ENCODE data around the gene CALD1.

CALD1 gene

DNA sequence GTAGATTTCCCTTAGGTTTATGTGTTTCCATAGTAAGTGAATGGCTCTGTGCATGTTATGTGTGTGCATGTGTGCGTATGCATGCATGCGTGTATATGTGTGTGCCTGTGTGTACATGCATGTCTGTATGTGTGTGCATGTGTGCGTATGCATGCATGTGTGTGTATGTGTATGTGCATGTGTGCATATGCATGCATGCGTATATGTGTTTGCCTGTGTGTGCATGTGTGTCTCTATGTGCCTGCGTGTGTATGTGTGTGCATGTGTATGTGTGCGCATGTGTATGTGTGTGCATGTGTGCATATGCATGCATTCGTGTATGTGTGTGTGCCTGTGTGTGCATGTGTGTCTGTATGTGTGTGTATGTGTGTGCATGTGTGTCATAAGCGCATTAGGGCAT lies 108.1 kb downstream of the CALD1 start:
- Histone ChIP-seq H3K27ac (ENCODE audit: insufficient read depth, low read depth, low read length, poor library complexity, severe bottlenecking) (no peak overlapping the region), H3K36me3 (ENCODE audit: control insufficient read depth, insufficient read depth, low read length) (no peaks in the 10 kb centered on the region), H3K27me3 (ENCODE audit: control insufficient read depth, insufficient read depth, low read length, poor library complexity, severe bottlenecking) (no peaks in the 10 kb centered on the region), H3K4me3 (ENCODE audit: insufficient read depth, low read depth, low read length) (no peak overlapping the region), H3K9me3 (ENCODE audit: control insufficient read depth, low read length) (no peaks in the 10 kb centered on the region), H3K4me1 (ENCODE audit: control insufficient read depth, insufficient read depth, low read length) (peaks cover 3% of the 10 kb centered on the region)
- 94 to 95% methylated on average over 7 to 8 of the region's 8 CpGs for WGBS, 2 experiments

GRCh38 chr7:134888141-134888740 lies 108.8 kb downstream of the CALD1 start:
- Histone ChIP-seq H3K27ac (ENCODE audit: insufficient read depth, low read depth, low read length, poor library complexity, severe bottlenecking) (no peak overlapping the region), H3K9me3 (ENCODE audit: control insufficient read depth, low read length) (no peaks in the 10 kb centered on the region), H3K36me3 (ENCODE audit: control insufficient read depth, insufficient read depth, low read length) (no peaks in the 10 kb centered on the region), H3K4me1 (ENCODE audit: control insufficient read depth, insufficient read depth, low read length) (peaks cover 9% of the 10 kb centered on the region), H3K4me3 (ENCODE audit: insufficient read depth, low read depth, low read length) (no peak overlapping the region), H3K27me3 (ENCODE audit: control insufficient read depth, insufficient read depth, low read length, poor library complexity, severe bottlenecking) (no peaks in the 10 kb centered on the region)
- WGBS, 2 experiments: 89 to 93% methylated on average over 3 of the region's 3 CpGs

- Histone ChIP-seq H3K9me3 (ENCODE audit: control insufficient read depth, low read length) (no peaks in the 10 kb centered on the region), H3K4me1 (ENCODE audit: control insufficient read depth, insufficient read depth, low read length) (peaks cover 12% of the 10 kb centered on the region), H3K27ac (ENCODE audit: insufficient read depth, low read depth, low read length, poor library complexity, severe bottlenecking) (no peak overlapping the region), H3K4me3 (ENCODE audit: insufficient read depth, low read depth, low read length) (peak overlapping the region; percentile 56), H3K36me3 (ENCODE audit: control insufficient read depth, insufficient read depth, low read length) (no peaks in the 10 kb centered on the region), H3K27me3 (ENCODE audit: control insufficient read depth, insufficient read depth, low read length, poor library complexity, severe bottlenecking) (no peaks in the 10 kb centered on the region)
- 87 to 88% methylated on average over 10 of the region's 10 CpGs for WGBS, 2 experiments
These were observed 111.1 kb downstream of the CALD1 start for GRCh38 chr7:134890246-134891240.

- Histone ChIP-seq H3K4me1 (ENCODE audit: control insufficient read depth, insufficient read depth, low read length) (peaks cover 12% of the 10 kb centered on the region), H3K9me3 (ENCODE audit: control insufficient read depth, low read length) (peaks cover 2% of the 10 kb centered on the region), H3K4me3 (ENCODE audit: insufficient read depth, low read depth, low read length) (peak overlapping the region; percentile 56), H3K27ac (ENCODE audit: insufficient read depth, low read depth, low read length, poor library complexity, severe bottlenecking) (peak overlapping the region; percentile 81), H3K27me3 (ENCODE audit: control insufficient read depth, insufficient read depth, low read length, poor library complexity, severe bottlenecking) (no peaks in the 10 kb centered on the region), H3K36me3 (ENCODE audit: control insufficient read depth, insufficient read depth, low read length) (peaks cover under 1% of the 10 kb centered on the region)
- WGBS, 2 experiments: 2 to 6% methylated on average over 21 to 22 of the region's 22 CpGs
These were observed 111.8 kb downstream of the CALD1 start for GRCh38 chr7:134891262-134891695.

DNA sequence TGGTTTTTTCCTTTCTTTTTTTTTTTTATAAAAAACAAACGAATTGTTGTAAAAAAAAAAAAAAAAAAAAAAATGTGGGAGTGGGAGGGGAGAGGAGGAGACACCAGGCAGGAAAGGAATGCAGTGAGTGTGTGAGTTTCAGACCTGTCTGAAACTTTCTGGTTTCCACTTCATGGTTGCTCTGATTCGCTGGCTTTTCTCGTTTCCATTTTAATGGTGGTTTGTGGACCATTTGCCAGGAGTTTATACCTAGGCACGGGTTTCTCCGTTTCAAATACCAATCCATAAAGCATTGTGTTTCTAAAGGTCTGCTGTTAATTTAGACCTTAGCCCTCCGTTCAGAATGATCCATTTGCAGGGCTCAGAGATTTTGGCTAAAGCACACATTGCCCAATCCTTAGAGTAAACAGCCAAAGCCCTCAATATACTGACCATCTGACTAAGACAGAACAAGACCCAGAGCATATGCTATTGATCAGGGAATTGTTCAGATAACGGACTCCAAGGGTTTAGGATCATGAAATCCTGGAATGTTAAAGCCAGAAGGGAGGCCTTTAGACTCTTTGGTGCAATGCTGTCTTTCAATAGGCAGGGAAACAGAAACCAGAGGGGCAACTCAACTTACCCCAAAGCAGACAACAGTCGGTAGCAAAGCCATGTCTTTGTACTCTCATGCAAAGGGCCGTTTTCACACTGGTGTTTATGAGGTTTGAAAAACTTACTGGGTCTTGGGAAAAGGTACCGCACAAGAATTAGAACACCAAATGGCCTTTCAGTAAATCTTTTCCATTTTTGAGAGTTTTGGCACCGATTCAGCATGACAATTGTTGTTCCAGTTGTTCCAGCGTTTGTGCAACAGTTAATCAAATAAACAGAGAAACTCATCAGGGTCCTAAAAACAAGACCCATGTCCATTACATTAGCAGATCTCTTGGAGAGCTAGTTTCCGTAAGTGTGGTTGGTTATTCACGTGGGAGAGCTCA lies 112.6 kb downstream of the CALD1 start:
- Histone ChIP-seq H3K27ac (ENCODE audit: insufficient read depth, low read depth, low read length, poor library complexity, severe bottlenecking) (peak overlapping the region; percentile 81), H3K4me1 (ENCODE audit: control insufficient read depth, insufficient read depth, low read length) (peaks cover 12% of the 10 kb centered on the region), H3K27me3 (ENCODE audit: control insufficient read depth, insufficient read depth, low read length, poor library complexity, severe bottlenecking) (no peaks in the 10 kb centered on the region), H3K9me3 (ENCODE audit: control insufficient read depth, low read length) (peaks cover 2% of the 10 kb centered on the region), H3K36me3 (ENCODE audit: control insufficient read depth, insufficient read depth, low read length) (peaks cover 5% of the 10 kb centered on the region), H3K4me3 (ENCODE audit: insufficient read depth, low read depth, low read length) (peak overlapping the region; percentile 56)
- WGBS, 2 experiments: 48 to 49% methylated on average over 13 to 14 of the region's 14 CpGs

DNA sequence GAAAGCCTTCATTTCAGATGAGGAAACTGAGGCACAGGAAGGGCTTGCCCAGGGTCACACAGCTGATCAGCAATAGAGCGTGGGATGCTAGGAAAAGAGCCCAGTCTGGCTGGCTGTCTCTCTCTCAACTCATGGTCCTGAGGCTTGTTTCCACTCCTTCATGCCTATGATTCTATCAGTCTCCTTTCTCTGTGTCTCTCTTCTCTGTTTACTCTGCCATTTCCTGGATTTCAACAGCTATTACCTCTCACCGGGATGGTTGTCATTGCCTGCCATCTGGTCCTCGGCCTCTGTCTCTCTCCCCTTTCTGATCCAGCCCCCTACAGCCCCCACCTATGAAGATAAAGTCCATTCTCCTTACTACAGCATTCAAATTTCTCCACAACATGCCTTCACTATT lies 113.5 kb downstream of the CALD1 start:
- H3K36me3 ChIP-seq (ENCODE audit: control insufficient read depth, insufficient read depth, low read length): peaks cover 5% of the 10 kb centered on the region
- 81 to 83% methylated on average over 3 of the region's 3 CpGs for WGBS, 2 experiments
- no peaks in the 10 kb centered on the region for H3K27me3 ChIP-seq (ENCODE audit: control insufficient read depth, insufficient read depth, low read length, poor library complexity, severe bottlenecking)
- peaks cover 12% of the 10 kb centered on the region for H3K4me1 ChIP-seq (ENCODE audit: control insufficient read depth, insufficient read depth, low read length)
- peak overlapping the region; percentile 56 for H3K4me3 ChIP-seq (ENCODE audit: insufficient read depth, low read depth, low read length)
- H3K9me3 ChIP-seq (ENCODE audit: control insufficient read depth, low read length): peaks cover 2% of the 10 kb centered on the region
- H3K27ac ChIP-seq (ENCODE audit: insufficient read depth, low read depth, low read length, poor library complexity, severe bottlenecking): no peak overlapping the region

- WGBS, 2 experiments: 81 to 85% methylated on average over 6 to 7 of the region's 7 CpGs
- no peak overlapping the region for H3K4me3 ChIP-seq (ENCODE audit: insufficient read depth, low read depth, low read length)
- H3K36me3 ChIP-seq (ENCODE audit: control insufficient read depth, insufficient read depth, low read length): peaks cover 5% of the 10 kb centered on the region
- H3K4me1 ChIP-seq (ENCODE audit: control insufficient read depth, insufficient read depth, low read length): peaks cover 12% of the 10 kb centered on the region
- H3K27ac ChIP-seq (ENCODE audit: insufficient read depth, low read depth, low read length, poor library complexity, severe bottlenecking): no peak overlapping the region
- no peaks in the 10 kb centered on the region for H3K27me3 ChIP-seq (ENCODE audit: control insufficient read depth, insufficient read depth, low read length, poor library complexity, severe bottlenecking)
- peaks cover 2% of the 10 kb centered on the region for H3K9me3 ChIP-seq (ENCODE audit: control insufficient read depth, low read length)
These were observed 114.5 kb downstream of the CALD1 start for GRCh38 chr7:134893920-134894319.

GRCh38 chr7:134894928-134895327 lies 115.5 kb downstream of the CALD1 start:
- Histone ChIP-seq H3K4me3 (ENCODE audit: insufficient read depth, low read depth, low read length) (no peak overlapping the region), H3K9me3 (ENCODE audit: control insufficient read depth, low read length) (peaks cover 2% of the 10 kb centered on the region), H3K27ac (ENCODE audit: insufficient read depth, low read depth, low read length, poor library complexity, severe bottlenecking) (no peak overlapping the region), H3K4me1 (ENCODE audit: control insufficient read depth, insufficient read depth, low read length) (peaks cover 12% of the 10 kb centered on the region), H3K36me3 (ENCODE audit: control insufficient read depth, insufficient read depth, low read length) (peaks cover 5% of the 10 kb centered on the region), H3K27me3 (ENCODE audit: control insufficient read depth, insufficient read depth, low read length, poor library complexity, severe bottlenecking) (no peaks in the 10 kb centered on the region)
- 100% methylated on average over 1 of the region's 1 CpG for WGBS, 2 experiments

DNA sequence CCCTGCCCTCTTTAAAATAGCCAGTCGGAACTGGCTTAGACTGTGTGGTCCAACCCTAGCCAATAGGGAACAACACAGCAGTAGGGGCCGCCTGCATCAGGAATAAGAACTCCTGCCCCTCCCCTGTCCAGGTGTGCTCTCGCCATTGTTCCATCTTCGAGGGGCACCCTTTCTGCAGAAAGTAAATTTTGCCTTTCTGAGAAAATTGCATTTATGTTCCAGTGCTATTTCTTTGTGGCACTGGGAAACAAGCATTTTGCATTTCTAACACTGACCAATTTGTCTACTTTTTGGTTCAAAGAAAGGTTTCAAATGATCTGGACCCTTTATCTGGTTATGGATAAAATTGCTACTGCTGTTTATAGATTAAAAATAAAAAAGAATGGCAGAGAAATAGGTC lies 116.6 kb downstream of the CALD1 start:
- 97 to 98% methylated on average over 4 of the region's 4 CpGs for WGBS, 2 experiments
- no peaks in the 10 kb centered on the region for H3K27me3 ChIP-seq (ENCODE audit: control insufficient read depth, insufficient read depth, low read length, poor library complexity, severe bottlenecking)
- peaks cover 2% of the 10 kb centered on the region for H3K9me3 ChIP-seq (ENCODE audit: control insufficient read depth, low read length)
- H3K27ac ChIP-seq (ENCODE audit: insufficient read depth, low read depth, low read length, poor library complexity, severe bottlenecking): no peak overlapping the region
- H3K4me3 ChIP-seq (ENCODE audit: insufficient read depth, low read depth, low read length): no peak overlapping the region
- peaks cover 12% of the 10 kb centered on the region for H3K4me1 ChIP-seq (ENCODE audit: control insufficient read depth, insufficient read depth, low read length)
- H3K36me3 ChIP-seq (ENCODE audit: control insufficient read depth, insufficient read depth, low read length): peaks cover 5% of the 10 kb centered on the region

All from ectodermal cell (in vitro differentiated cells).